ENCODE results near the gene PCBP4.
"Not testable (repeated sequence)": the region's sequence is repeated elsewhere in the genome, so short reads cannot be mapped to it uniquely, and the experiment has no call there.

The PCBP4 gene

GRCh38 chr3:52004906-52005395, 37.7 kb upstream of the PCBP4 start:
- Histone ChIP-seq H3K4me1 (ENCODE audit: insufficient read depth, low read length) (no peaks in the 10 kb centered on the region), H3K9me3 (ENCODE audit: low read length) (no peaks in the 10 kb centered on the region), H3K27ac (ENCODE audit: low read depth, low read length) (no peak overlapping the region), H3K4me3 (ENCODE audit: low read depth in 1 of 2, low read length in 2 of 2) (no peak overlapping the region), H3K27me3 (ENCODE audit: control insufficient read depth in 1 of 2, insufficient read depth in 2 of 2, low read length in 2 of 2) (peaks cover 0 to 6% of the 10 kb centered on the region in 2 donors), H3K9ac (ENCODE audit: low read length) (no peak overlapping the region), H3K36me3 (ENCODE audit: insufficient read depth, low read length) (no peaks in the 10 kb centered on the region)

GRCh38 chr3:52004163-52004787, 37.0 kb upstream of the PCBP4 start:
- Histone ChIP-seq H3K9me3 (ENCODE audit: low read length) (no peaks in the 10 kb centered on the region), H3K4me1 (ENCODE audit: insufficient read depth, low read length) (no peaks in the 10 kb centered on the region), H3K9ac (ENCODE audit: low read length) (no peak overlapping the region), H3K4me3 (ENCODE audit: low read depth in 1 of 2, low read length in 2 of 2) (no peak overlapping the region), H3K27me3 (ENCODE audit: control insufficient read depth in 1 of 2, insufficient read depth in 2 of 2, low read length in 2 of 2) (peaks cover 0 to 7% of the 10 kb centered on the region in 2 donors), H3K36me3 (ENCODE audit: insufficient read depth, low read length) (no peaks in the 10 kb centered on the region), H3K27ac (ENCODE audit: low read depth, low read length) (no peak overlapping the region)

- Histone ChIP-seq H3K4me3 (ENCODE audit: low read depth in 1 of 2, low read length in 2 of 2) (no peak overlapping the region), H3K27me3 (ENCODE audit: control insufficient read depth in 1 of 2, insufficient read depth in 2 of 2, low read length in 2 of 2) (peaks cover 0 to 7% of the 10 kb centered on the region in 2 donors), H3K4me1 (ENCODE audit: insufficient read depth, low read length) (no peaks in the 10 kb centered on the region), H3K9me3 (ENCODE audit: low read length) (no peaks in the 10 kb centered on the region), H3K9ac (ENCODE audit: low read length) (no peak overlapping the region), H3K27ac (ENCODE audit: low read depth, low read length) (no peak overlapping the region), H3K36me3 (ENCODE audit: insufficient read depth, low read length) (no peaks in the 10 kb centered on the region)
Observed at GRCh38 chr3:52002748-52003147, 35.5 kb upstream of the PCBP4 start.

- Histone ChIP-seq H3K9ac (ENCODE audit: low read length) (no peak overlapping the region), H3K4me1 (ENCODE audit: insufficient read depth, low read length) (no peaks in the 10 kb centered on the region), H3K27ac (ENCODE audit: low read depth, low read length) (no peak overlapping the region), H3K9me3 (ENCODE audit: low read length) (no peaks in the 10 kb centered on the region), H3K27me3 (ENCODE audit: control insufficient read depth in 1 of 2, insufficient read depth in 2 of 2, low read length in 2 of 2) (peaks cover 0 to 7% of the 10 kb centered on the region in 2 donors), H3K36me3 (ENCODE audit: insufficient read depth, low read length) (no peaks in the 10 kb centered on the region), H3K4me3 (ENCODE audit: low read depth in 1 of 2, low read length in 2 of 2) (no peak overlapping the region)
Observed at GRCh38 chr3:52001443-52001974, 34.3 kb upstream of the PCBP4 start.

GRCh38 chr3:51999846-52000245, 32.6 kb upstream of the PCBP4 start:
- H3K9ac ChIP-seq (ENCODE audit: low read length) = no peak overlapping the region
- H3K27me3 ChIP-seq (ENCODE audit: control insufficient read depth in 1 of 2, insufficient read depth in 2 of 2, low read length in 2 of 2) = peaks cover 0 to 7% of the 10 kb centered on the region in 2 donors
- H3K9me3 ChIP-seq (ENCODE audit: low read length) = no peaks in the 10 kb centered on the region
- peaks cover 4% of the 10 kb centered on the region for H3K36me3 ChIP-seq (ENCODE audit: insufficient read depth, low read length)
- peaks cover 5% of the 10 kb centered on the region for H3K4me1 ChIP-seq (ENCODE audit: insufficient read depth, low read length)
- H3K4me3 ChIP-seq (ENCODE audit: low read depth in 1 of 2, low read length in 2 of 2) = no peak overlapping the region
- H3K27ac ChIP-seq (ENCODE audit: low read depth, low read length) = no peak overlapping the region

GRCh38 chr3:51998774-51999173, 31.5 kb upstream of the PCBP4 start:
- Histone ChIP-seq H3K9ac (ENCODE audit: low read length) (no peak overlapping the region), H3K27ac (ENCODE audit: low read depth, low read length) (no peak overlapping the region), H3K4me1 (ENCODE audit: insufficient read depth, low read length) (peaks cover 14% of the 10 kb centered on the region), H3K27me3 (ENCODE audit: control insufficient read depth in 1 of 2, insufficient read depth in 2 of 2, low read length in 2 of 2) (peaks cover 0 to 7% of the 10 kb centered on the region in 2 donors), H3K36me3 (ENCODE audit: insufficient read depth, low read length) (peaks cover 14% of the 10 kb centered on the region), H3K9me3 (ENCODE audit: low read length) (no peaks in the 10 kb centered on the region), H3K4me3 (ENCODE audit: low read depth in 1 of 2, low read length in 2 of 2) (no peak overlapping the region)

- Histone ChIP-seq H3K9me3 (ENCODE audit: low read length) (no peaks in the 10 kb centered on the region), H3K36me3 (ENCODE audit: insufficient read depth, low read length) (peaks cover 14% of the 10 kb centered on the region), H3K4me3 (ENCODE audit: low read depth in 1 of 2, low read length in 2 of 2) (no peak overlapping the region), H3K27ac (ENCODE audit: low read depth, low read length) (no peak overlapping the region), H3K27me3 (ENCODE audit: control insufficient read depth in 1 of 2, insufficient read depth in 2 of 2, low read length in 2 of 2) (peaks cover 0 to 7% of the 10 kb centered on the region in 2 donors), H3K9ac (ENCODE audit: low read length) (no peak overlapping the region), H3K4me1 (ENCODE audit: insufficient read depth, low read length) (peaks cover 14% of the 10 kb centered on the region)
Observed at GRCh38 chr3:51997935-51998596, 30.8 kb upstream of the PCBP4 start.

GRCh38 chr3:51997172-51997571, 29.9 kb upstream of the PCBP4 start:
- Histone ChIP-seq H3K27me3 (ENCODE audit: control insufficient read depth in 1 of 2, insufficient read depth in 2 of 2, low read length in 2 of 2) (peaks cover 0 to 7% of the 10 kb centered on the region in 2 donors), H3K9ac (ENCODE audit: low read length) (no peak overlapping the region), H3K9me3 (ENCODE audit: low read length) (no peaks in the 10 kb centered on the region), H3K4me3 (ENCODE audit: low read depth in 1 of 2, low read length in 2 of 2) (no peak overlapping the region), H3K36me3 (ENCODE audit: insufficient read depth, low read length) (peaks cover 21% of the 10 kb centered on the region), H3K4me1 (ENCODE audit: insufficient read depth, low read length) (peaks cover 14% of the 10 kb centered on the region), H3K27ac (ENCODE audit: low read depth, low read length) (no peak overlapping the region)

- Histone ChIP-seq H3K36me3 (ENCODE audit: insufficient read depth, low read length) (peaks cover 24% of the 10 kb centered on the region), H3K9ac (ENCODE audit: low read length) (peak within 1 kb of the TSS; percentile 90), H3K4me1 (ENCODE audit: insufficient read depth, low read length) (peaks cover 14% of the 10 kb centered on the region), H3K9me3 (ENCODE audit: low read length) (no peaks in the 10 kb centered on the region), H3K27ac (ENCODE audit: low read depth, low read length) (peak within 1 kb of the TSS; percentile 71), H3K4me3 (ENCODE audit: low read depth in 1 of 2, low read length in 2 of 2) (peak within 1 kb of the TSS; percentile 17 to 98), H3K27me3 (ENCODE audit: control insufficient read depth in 1 of 2, insufficient read depth in 2 of 2, low read length in 2 of 2) (peaks cover 0 to 7% of the 10 kb centered on the region in 2 donors)
Observed at GRCh38 chr3:51995346-51996163, 28.3 kb upstream of the PCBP4 start, which contains the start of gene RPL29. Gene RPL29 (minus strand): TSS chr3:51995895. CDS start chr3:51995461, 434 bp downstream.

- no peaks in the 10 kb centered on the region for H3K27me3 ChIP-seq (ENCODE audit: control insufficient read depth in 1 of 2, insufficient read depth in 2 of 2, low read length in 2 of 2)
- peak overlapping the region; percentile 71 for H3K27ac ChIP-seq (ENCODE audit: low read depth, low read length)
- peak overlapping the region; percentile 90 for H3K9ac ChIP-seq (ENCODE audit: low read length)
- peaks cover 14% of the 10 kb centered on the region for H3K4me1 ChIP-seq (ENCODE audit: insufficient read depth, low read length)
- H3K4me3 ChIP-seq (ENCODE audit: low read depth in 1 of 2, low read length in 2 of 2) = peak overlapping the region in 1 of 2 donors; percentile 98
- H3K9me3 ChIP-seq (ENCODE audit: low read length) = no peaks in the 10 kb centered on the region
- peaks cover 24% of the 10 kb centered on the region for H3K36me3 ChIP-seq (ENCODE audit: insufficient read depth, low read length)
Observed at GRCh38 chr3:51994530-51994929, 27.3 kb upstream of the PCBP4 start.

- H3K4me3 ChIP-seq (ENCODE audit: low read depth in 1 of 2, low read length in 2 of 2); H3K27me3 ChIP-seq (ENCODE audit: control insufficient read depth in 1 of 2, insufficient read depth in 2 of 2, low read length in 2 of 2); H3K9ac ChIP-seq (ENCODE audit: low read length); H3K9me3 ChIP-seq (ENCODE audit: low read length); H3K27ac ChIP-seq (ENCODE audit: low read depth, low read length): not testable (repeated sequence)
- peaks cover 24% of the 10 kb centered on the region for H3K36me3 ChIP-seq (ENCODE audit: insufficient read depth, low read length)
- H3K4me1 ChIP-seq (ENCODE audit: insufficient read depth, low read length) = peaks cover 14% of the 10 kb centered on the region
Observed at GRCh38 chr3:51993657-51994056, 26.4 kb upstream of the PCBP4 start.
